Thyroid gland (tissue), 4 donors: Measurements from ENCODE around the gene ZNF79. TPM values are rescaled to one million over a fixed set of nuclear protein-coding genes. Genes with fewer than 3 reads are reported as not detected.

Experiments used
- DNase-seq, 2 donors: peaks; one replicate each; pipeline ENCODE4 v3.0.0-alpha.2; 2019
- H3K27ac ChIP-seq, 3 donors: fragments of 200-600 bp; sonication (generic); 1 replicate in 2 of 3; 2 replicates in 1 of 3; pipeline ENCODE4 v1.5.1; 2016 to 2019; ENCODE audit warnings: mild to moderate bottlenecking in 1 of 3, moderate library complexity in 1 of 3
- H3K27me3 ChIP-seq: fragments of 200-600 bp; sonication (generic); one replicate; pipeline ENCODE4 v1.5.1; 2019
- H3K36me3 ChIP-seq, 2 donors: fragments of 200-600 bp; sonication (generic); one replicate each; pipeline ENCODE4 v1.5.1; 2016 to 2019
- H3K4me1 ChIP-seq, 2 donors: fragments of 200-600 bp; sonication (generic); one replicate each; pipeline ENCODE4 v1.5.1; 2017 to 2019
- H3K4me3 ChIP-seq, 3 donors: fragments of 200-600 bp; sonication (generic); replicated peaks in 1 of 3; 1 replicate in 2 of 3; 2 replicates in 1 of 3; pipeline ENCODE4 v1.5.1; 2016; ENCODE audit warnings: mild to moderate bottlenecking in 1 of 3
- H3K9me3 ChIP-seq: fragments of 200-600 bp; sonication (generic); one replicate; pipeline ENCODE4 v1.5.1; 2017
- POLR2A ChIP-seq, 2 donors: fragments of 450-650 bp; IDR thresholded peaks; one replicate each; pipeline ENCODE4 v1.6.1; 2017; ENCODE audit warnings: antibody characterized with exemption in 2 of 2, mild to moderate bottlenecking in 2 of 2, moderate library complexity in 1 of 2
- WGBS, 2 donors: methylation state at CpG; one replicate each; pipeline ENCODE4 v1.1.5; 2017; 5-methylcytosine and 5-hydroxymethylcytosine counted together
- intact Hi-C: fragments of 100-400 bp; cut with DNase I; formaldehyde crosslinking; loops from one replicate; pipeline ENCODE4 v1.15.1; 2023
- total RNA-seq, 4 donors: library from RNA; depleted of rRNA; stranded (reverse); fragments of >200 nt; gene quantifications; one replicate each; pipeline ENCODE4 v1.2.3, GENCODE V29; 2016
- TF ChIP-seq, protein P1 (sequence below), 6 experiments: fragments of 200-600 bp in 3 of 6; fragments of 450-650 bp in 3 of 6; sonication (generic) in 3 of 6; IDR thresholded peaks; one replicate each; pipeline ENCODE4 v1.5.1; 2016 to 2019; ENCODE audit warnings: antibody characterized with exemption in 6 of 6, mild to moderate bottlenecking in 2 of 6, inconsistent platforms in 1 of 6, moderate library complexity in 1 of 6

The ZNF79 gene
- total RNA-seq, 4 donors from 2014 or later, result 10.6 to 19.4 (median 15.9) TPM

DNA sequence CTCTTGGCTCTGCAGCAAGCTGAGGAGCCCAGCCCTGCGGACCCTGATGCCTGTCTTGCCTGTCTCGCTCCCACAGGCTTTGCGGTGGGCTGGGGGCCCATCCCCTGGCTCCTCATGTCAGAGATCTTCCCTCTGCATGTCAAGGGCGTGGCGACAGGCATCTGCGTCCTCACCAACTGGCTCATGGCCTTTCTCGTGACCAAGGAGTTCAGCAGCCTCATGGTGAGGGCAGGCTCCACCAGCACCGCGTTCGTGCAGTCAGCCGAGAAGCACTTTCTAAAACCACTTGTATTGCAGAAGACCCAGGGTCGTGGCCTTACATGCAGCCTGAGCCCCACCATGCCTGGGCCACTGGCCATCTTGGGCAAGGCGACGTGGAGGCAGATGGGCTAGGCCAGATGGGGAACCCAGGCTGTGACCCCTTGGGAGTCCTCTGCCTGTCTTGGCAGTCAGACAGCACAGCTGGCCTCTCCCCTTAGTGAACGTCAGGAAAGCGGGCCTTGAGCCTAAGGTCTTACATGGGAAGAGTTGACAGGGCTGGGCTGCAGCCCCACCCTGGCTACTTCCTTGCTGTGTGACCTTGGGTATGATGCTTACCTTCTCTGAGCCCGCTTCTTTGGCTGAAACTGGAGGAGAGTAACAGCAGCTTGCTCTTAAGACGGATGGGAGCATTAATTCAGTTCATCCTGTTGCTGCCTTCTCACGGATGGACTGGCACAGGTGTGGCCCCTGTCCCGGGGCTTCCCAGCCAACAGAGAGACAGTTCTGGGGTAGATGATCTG, 18.6 kb upstream of the ZNF79 start:
- no peak overlapping the region for H3K4me3 ChIP-seq
- no peak for DNase-seq
- intact Hi-C loops, result no loop called here
- peaks cover 0 to 11% of the 10 kb centered on the region in 2 donors for H3K36me3 ChIP-seq
- no peaks in the 10 kb centered on the region for H3K9me3 ChIP-seq
- H3K4me1 ChIP-seq, result peaks cover 5 to 11% of the 10 kb centered on the region in 2 donors
- H3K27ac ChIP-seq, result peak overlapping the region in 1 of 3 donors; percentile 68
- TF ChIP-seq POLR2A (IDR thresholded peaks at IDR 0.05), result no peak
- TF ChIP-seq, protein P1, sequence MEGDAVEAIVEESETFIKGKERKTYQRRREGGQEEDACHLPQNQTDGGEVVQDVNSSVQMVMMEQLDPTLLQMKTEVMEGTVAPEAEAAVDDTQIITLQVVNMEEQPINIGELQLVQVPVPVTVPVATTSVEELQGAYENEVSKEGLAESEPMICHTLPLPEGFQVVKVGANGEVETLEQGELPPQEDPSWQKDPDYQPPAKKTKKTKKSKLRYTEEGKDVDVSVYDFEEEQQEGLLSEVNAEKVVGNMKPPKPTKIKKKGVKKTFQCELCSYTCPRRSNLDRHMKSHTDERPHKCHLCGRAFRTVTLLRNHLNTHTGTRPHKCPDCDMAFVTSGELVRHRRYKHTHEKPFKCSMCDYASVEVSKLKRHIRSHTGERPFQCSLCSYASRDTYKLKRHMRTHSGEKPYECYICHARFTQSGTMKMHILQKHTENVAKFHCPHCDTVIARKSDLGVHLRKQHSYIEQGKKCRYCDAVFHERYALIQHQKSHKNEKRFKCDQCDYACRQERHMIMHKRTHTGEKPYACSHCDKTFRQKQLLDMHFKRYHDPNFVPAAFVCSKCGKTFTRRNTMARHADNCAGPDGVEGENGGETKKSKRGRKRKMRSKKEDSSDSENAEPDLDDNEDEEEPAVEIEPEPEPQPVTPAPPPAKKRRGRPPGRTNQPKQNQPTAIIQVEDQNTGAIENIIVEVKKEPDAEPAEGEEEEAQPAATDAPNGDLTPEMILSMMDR (IDR thresholded peaks at IDR 0.05), result no peak
- WGBS, 2 donors, result 94 to 96% methylated on average over 11 to 17 of the region's 20 CpGs
- H3K27me3 ChIP-seq, result no peaks in the 10 kb centered on the region

DNA sequence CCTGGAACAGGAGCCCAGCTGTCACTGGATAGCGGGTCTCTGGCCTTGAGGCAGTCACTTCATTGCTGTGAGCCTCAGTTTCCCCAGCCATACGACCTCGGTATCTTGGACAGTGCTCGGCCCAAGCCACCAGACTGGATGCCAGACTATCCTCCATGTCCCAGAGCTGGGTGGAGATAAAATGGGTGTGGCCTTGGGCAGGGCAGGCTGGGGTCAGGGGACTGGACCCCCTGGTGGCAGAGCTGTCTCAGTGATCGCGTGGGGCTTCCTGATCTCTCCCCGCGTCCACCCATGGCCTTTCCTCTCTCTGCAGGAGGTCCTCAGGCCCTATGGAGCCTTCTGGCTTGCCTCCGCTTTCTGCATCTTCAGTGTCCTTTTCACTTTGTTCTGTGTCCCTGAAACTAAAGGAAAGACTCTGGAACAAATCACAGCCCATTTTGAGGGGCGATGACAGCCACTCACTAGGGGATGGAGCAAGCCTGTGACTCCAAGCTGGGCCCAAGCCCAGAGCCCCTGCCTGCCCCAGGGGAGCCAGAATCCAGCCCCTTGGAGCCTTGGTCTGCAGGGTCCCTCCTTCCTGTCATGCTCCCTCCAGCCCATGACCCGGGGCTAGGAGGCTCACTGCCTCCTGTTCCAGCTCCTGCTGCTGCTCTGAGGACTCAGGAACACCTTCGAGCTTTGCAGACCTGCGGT, 17.2 kb upstream of the ZNF79 start:
- no peaks in the 10 kb centered on the region for H3K27me3 ChIP-seq
- WGBS, 2 donors, result 84 to 94% methylated on average over 6 to 13 of the region's 13 CpGs
- intact Hi-C loops, result no loop called here
- peak overlapping the region in 2 of 3 donors; percentile 68 to 78 for H3K27ac ChIP-seq
- H3K9me3 ChIP-seq, result no peaks in the 10 kb centered on the region
- H3K4me1 ChIP-seq, result peaks cover 5 to 11% of the 10 kb centered on the region in 2 donors
- no peak for TF ChIP-seq POLR2A (IDR thresholded peaks at IDR 0.05)
- TF ChIP-seq, protein P1 (IDR thresholded peaks at IDR 0.05), result no peak
- H3K36me3 ChIP-seq, result peaks cover 0 to 11% of the 10 kb centered on the region in 2 donors
- no peak for DNase-seq
- no peak overlapping the region for H3K4me3 ChIP-seq

DNA sequence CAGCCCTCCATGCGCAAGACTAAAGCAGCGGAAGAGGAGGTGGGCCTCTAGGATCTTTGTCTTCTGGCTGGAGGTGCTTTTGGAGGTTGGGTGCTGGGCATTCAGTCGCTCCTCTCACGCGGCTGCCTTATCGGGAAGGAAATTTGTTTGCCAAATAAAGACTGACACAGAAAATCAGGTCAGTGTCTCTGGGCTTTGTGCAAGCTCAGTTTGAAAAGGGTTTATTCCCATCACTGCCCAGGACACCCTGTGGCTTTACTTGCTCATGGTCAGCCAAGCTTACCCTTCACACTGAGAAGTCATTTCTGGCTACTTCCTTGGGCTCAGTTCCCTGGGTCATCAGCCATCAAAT, 16.7 kb upstream of the ZNF79 start:
- DNase-seq, result peak in 1 of 2 donors; percentile 49
- intact Hi-C loops, result no loop called here
- Histone ChIP-seq H3K4me1 (peaks cover 5 to 11% of the 10 kb centered on the region in 2 donors), H3K4me3 (no peak overlapping the region), H3K9me3 (no peaks in the 10 kb centered on the region), H3K27ac (peak overlapping the region in 2 of 3 donors; percentile 68 to 78), H3K36me3 (peaks cover 0 to 11% of the 10 kb centered on the region in 2 donors), H3K27me3 (no peaks in the 10 kb centered on the region)
- TF ChIP-seq POLR2A (IDR thresholded peaks at IDR 0.05), result no peak
- TF ChIP-seq, protein P1 (IDR thresholded peaks at IDR 0.05), result no peak
- WGBS, 2 donors, result 64 to 79% methylated on average over 6 of the region's 6 CpGs

DNA sequence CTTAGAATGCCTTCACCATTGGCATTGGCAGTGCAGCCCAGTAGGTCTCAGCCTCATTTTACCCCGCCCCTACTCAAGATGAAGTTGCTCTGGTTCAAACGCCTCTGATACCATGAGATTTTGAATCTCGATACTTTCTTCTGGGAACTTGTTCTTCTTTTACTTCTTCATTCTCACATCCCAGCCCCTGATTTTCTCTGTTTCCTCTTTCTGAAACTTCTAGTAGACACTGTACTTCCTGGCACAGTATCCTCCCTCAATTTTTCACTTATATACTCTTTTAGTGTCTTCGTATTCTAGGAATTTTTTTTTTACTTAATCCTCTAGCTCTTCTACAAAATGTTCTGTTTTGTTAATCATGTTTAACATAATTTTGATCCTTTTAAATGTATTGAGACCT, 13.1 kb upstream of the ZNF79 start:
- H3K9me3 ChIP-seq, result no peaks in the 10 kb centered on the region
- no peak overlapping the region for H3K4me3 ChIP-seq
- H3K27ac ChIP-seq, result no peak overlapping the region
- intact Hi-C loops, result no loop called here
- no peak for TF ChIP-seq POLR2A (IDR thresholded peaks at IDR 0.05)
- TF ChIP-seq, protein P1 (IDR thresholded peaks at IDR 0.05), result no peak
- H3K4me1 ChIP-seq, result peaks cover 5 to 21% of the 10 kb centered on the region in 2 donors
- DNase-seq, result no peak
- H3K27me3 ChIP-seq, result no peaks in the 10 kb centered on the region
- WGBS, 2 donors, result 84 to 89% methylated on average over 4 of the region's 4 CpGs
- no peaks in the 10 kb centered on the region for H3K36me3 ChIP-seq

DNA sequence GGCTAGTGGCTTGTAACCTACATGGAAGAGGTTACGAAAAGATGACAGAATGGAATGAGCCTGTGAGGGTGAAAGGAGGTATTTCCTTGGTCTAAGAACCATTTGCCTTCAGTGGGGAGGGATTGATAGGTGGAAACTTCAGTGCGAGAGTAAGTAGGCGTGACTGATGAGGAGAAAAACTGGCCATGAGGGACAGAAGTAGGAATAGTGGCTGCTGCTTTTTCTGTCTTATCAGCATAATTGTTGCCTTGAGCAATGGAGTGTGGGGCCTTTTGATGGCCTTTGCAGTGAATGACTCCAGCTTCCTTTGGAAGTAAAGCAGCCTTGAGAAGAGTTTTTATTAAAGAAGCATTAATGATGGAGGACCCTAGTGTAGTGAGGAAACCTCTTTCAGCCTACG, 9.0 kb upstream of the ZNF79 start:
- Histone ChIP-seq H3K27me3 (no peaks in the 10 kb centered on the region), H3K4me1 (peaks cover 0 to 10% of the 10 kb centered on the region in 2 donors), H3K9me3 (no peaks in the 10 kb centered on the region), H3K36me3 (no peaks in the 10 kb centered on the region), H3K27ac (no peak overlapping the region), H3K4me3 (no peak overlapping the region)
- 54 to 63% methylated on average over 4 of the region's 4 CpGs for WGBS, 2 donors
- TF ChIP-seq, protein P1 (IDR thresholded peaks at IDR 0.05), result no peak
- TF ChIP-seq POLR2A (IDR thresholded peaks at IDR 0.05), result no peak
- intact Hi-C loops, result no loop called here
- peak; percentile 21 to 24 for DNase-seq
